DOHH2 (cell line): ENCODE data around the gene RAD54L.

Source experiments
- EZH2phosphoT487 ChIP-seq: fragments of 200-600 bp; sonication (generic); IDR thresholded peaks from 2 replicates; pipeline ENCODE4 v1.6.1; 2017; ENCODE audit warnings: borderline replicate concordance, mild to moderate bottlenecking, antibody characterized with exemption, low read length, moderate library complexity, mixed read lengths
- TF ChIP-seq, protein P1 (sequence below): fragments of 200-600 bp; sonication (generic); IDR thresholded peaks from one replicate; pipeline ENCODE4 v1.5.1; 2014; ENCODE audit warnings: antibody characterized with exemption, mild to moderate bottlenecking, low read depth, low read length; ENCODE audit not compliant: poor library complexity, severe bottlenecking

DNA sequence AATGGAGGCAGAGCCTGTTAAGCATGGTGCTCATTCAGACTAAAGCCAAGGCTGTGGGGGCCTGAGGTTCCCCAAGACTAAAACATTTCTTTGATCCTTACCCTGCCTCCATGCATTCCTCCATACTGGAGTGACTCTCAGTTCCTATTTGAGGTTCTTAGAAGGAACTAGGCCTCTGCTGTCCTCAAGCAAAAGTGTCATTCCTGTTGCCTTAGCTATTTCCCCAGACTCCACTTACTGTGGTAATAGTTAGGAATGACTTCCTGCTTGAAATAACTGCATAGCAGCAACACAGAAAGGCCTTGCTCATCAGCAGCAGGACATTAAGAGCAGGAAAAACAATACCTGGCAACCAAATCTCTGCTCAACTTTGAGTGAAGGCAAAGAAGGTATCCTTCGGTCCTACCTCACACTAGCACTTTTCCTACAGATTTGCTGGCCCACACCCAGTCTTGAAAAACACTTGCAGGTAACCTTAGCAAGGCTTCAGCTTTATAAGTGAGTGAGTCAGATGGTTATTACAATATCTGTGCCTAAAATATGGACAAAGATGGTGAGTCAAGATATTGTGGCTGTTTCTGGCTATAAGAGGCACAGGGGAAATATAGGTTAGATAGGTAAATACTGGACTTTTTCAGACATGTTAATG is 41.0 kb downstream of the RAD54L start:
- TF ChIP-seq, protein P1, sequence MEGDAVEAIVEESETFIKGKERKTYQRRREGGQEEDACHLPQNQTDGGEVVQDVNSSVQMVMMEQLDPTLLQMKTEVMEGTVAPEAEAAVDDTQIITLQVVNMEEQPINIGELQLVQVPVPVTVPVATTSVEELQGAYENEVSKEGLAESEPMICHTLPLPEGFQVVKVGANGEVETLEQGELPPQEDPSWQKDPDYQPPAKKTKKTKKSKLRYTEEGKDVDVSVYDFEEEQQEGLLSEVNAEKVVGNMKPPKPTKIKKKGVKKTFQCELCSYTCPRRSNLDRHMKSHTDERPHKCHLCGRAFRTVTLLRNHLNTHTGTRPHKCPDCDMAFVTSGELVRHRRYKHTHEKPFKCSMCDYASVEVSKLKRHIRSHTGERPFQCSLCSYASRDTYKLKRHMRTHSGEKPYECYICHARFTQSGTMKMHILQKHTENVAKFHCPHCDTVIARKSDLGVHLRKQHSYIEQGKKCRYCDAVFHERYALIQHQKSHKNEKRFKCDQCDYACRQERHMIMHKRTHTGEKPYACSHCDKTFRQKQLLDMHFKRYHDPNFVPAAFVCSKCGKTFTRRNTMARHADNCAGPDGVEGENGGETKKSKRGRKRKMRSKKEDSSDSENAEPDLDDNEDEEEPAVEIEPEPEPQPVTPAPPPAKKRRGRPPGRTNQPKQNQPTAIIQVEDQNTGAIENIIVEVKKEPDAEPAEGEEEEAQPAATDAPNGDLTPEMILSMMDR = no peak
- no peak for TF ChIP-seq EZH2phosphoT487
